DND-41 (cell line): Measurements from ENCODE around the gene AUTS2.

Experiments
- CTCF ChIP-seq: IDR thresholded peaks from 2 replicates; pipeline ENCODE4 v1.5.1; 2012; ENCODE audit warnings: borderline replicate concordance, low read length, moderate library complexity, mild to moderate bottlenecking; ENCODE audit not compliant: poor library complexity, severe bottlenecking; ENCODE audit errors: extremely low read depth
- EZH2 ChIP-seq: IDR thresholded peaks from 3 replicates; pipeline ENCODE4 v1.6.1; 2012; ENCODE audit warnings: borderline replicate concordance, low read depth, mild to moderate bottlenecking, moderate library complexity, low read length, inconsistent platforms; ENCODE audit not compliant: severe bottlenecking

- TF ChIP-seq CTCF (no peak), EZH2 (no peak)
Observed at GRCh38 chr7:70354409-70355169, 756.3 kb downstream of the AUTS2 start.
